ENCODE results near the gene MEIS2.

The MEIS2 gene

GRCh38 chr15:36959746-36960145 lies 140.6 kb downstream of the MEIS2 start:
- DNase-seq, result no peak

- DNase-seq, result no peak
Observed at GRCh38 chr15:36958606-36959005, 141.7 kb downstream of the MEIS2 start.

GRCh38 chr15:36954486-36954885 lies 145.9 kb downstream of the MEIS2 start:
- no peak for DNase-seq

GRCh38 chr15:36953346-36953745 lies 147.0 kb downstream of the MEIS2 start:
- DNase-seq, result no peak

- no peak for DNase-seq
Observed at GRCh38 chr15:36951731-36952247, 148.6 kb downstream of the MEIS2 start.

- no peak for DNase-seq
Observed at GRCh38 chr15:36950371-36950770, 150.0 kb downstream of the MEIS2 start.

DNA sequence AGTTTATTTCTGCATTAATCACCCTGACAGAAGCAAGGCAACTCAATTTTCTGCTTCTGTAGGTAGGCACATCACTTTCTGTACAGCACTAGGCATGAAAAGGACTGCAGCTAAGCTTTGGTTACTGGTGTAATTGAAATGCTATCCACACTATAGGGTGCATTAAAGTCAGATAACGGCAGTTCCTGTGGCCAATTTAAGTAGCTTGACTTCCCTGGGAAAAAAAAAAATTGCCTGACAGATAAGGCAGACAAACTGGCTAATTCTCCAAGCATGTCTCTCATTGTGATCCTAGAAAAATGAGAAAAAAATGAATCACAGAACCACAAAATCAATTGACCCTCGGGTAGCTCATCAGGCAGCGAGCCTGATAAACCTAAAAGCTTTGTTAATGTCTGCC lies 151.4 kb downstream of the MEIS2 start:
- no peak for DNase-seq

DNA sequence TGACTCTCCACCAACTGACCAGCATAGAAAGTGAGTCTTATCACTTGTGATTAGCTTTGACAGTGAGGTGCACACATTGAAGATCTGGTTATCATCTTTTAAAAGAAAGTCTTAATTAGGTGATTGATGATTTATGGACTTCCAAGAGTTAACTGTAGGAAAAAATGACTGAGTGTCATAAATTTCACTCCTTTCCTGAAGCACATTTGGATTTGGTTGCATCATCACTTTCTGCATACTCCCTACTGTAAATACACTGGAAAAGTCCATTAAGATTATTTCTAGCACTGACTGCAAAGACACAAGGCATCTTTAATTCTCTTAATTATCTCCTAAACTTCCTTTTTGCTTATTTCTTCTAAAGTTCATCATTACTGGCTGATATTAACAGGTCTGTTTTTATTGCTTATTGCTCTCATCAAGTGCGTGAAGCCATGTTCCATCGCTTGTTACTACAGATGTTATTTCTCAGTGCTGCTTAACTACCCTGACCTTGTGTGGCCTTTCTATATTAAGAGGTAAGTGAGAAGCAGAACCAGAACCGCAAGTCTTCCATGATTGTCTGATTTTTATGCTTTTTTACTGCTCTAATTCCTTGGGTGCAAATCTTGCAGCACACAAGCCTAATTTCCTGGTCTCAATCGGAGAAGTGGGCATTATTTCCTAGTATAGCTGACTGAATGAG lies 153.2 kb downstream of the MEIS2 start:
- DNase-seq, result no peak

GRCh38 chr15:36944442-36944841 lies 155.9 kb downstream of the MEIS2 start:
- DNase-seq, result no peak

- no peak for DNase-seq
Observed at GRCh38 chr15:36943508-36944361, 156.6 kb downstream of the MEIS2 start.

DNA sequence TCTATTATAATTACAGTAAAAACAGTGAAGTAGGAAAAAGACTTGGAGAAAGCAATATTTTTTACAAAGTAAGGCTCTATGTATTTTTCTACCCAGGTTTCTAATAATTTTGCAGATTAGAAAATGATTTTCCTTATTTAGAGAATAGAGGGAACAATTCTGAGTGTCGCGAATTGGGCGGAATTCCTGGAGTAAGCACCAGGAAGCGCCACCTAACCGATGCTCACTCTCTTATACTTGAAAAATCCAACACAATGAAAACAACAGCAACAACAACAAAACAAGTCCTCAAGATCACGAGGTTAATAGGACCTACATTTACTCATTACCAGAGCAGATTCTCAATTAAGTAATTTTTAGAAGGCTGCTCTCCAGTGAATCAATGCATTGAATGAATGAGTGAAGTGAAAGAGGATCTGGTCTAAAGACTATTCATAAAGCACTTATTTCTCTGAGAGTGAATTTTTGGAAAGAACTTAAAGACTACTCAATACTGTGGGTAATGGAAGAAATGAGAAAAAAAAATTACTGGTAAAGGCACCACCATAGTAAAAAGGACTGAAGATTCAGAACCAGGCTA lies 158.0 kb downstream of the MEIS2 start:
- DNase-seq, result no peak

- no peak for DNase-seq
Observed at GRCh38 chr15:36941798-36942197, 158.6 kb downstream of the MEIS2 start.

DNA sequence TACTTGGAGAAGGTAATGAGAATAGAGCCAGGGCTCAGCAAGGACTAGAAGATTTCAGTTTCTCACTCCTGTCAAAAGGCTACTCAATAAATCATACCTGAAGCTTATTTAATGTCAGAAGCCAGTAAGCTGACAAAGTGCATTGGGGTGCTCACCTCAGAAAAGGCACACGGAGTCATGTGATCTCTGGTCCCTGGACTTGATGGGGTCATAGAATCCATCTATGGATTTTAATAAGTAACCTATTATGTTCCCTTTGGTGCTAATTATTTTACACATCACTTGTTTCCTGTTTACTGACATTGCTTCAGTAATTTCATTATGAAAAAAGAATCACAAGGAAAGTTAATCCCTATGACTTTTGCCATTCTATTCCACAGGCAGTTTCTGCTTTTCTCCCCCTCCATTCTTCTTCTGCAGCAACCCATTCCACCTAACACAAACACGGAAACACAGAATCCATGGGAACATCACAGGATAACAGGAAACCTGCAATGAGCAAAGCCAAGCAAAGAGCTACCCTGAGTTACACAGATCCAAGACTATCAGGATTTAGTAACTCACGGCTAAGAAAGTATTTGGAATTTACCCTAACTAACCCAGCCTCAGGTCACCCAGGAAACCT lies 159.6 kb downstream of the MEIS2 start:
- DNase-seq, result no peak

DNA sequence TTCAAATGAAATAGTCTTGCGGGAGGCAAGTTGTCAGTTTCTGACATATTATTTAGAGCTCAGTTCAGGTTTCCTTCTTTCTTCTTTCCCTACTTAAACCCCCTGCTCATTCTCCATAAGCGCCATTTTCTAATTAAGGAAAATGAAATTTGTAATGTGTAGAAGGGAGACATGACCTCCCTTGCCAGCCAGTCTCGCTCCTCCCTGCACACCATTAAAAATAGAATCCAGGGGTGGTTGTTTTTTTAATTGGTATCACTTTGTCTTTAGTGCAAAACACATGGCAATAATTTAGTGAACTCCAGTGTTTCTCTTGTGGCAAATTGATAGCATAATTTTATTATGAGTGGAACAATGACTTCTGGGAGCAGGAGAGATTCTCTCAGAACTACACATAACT lies 160.1 kb downstream of the MEIS2 start:
- DNase-seq, result no peak

GRCh38 chr15:36938764-36939163 lies 161.6 kb downstream of the MEIS2 start:
- DNase-seq, result no peak

GRCh38 chr15:36938131-36938530 lies 162.2 kb downstream of the MEIS2 start:
- DNase-seq, result no peak

GRCh38 chr15:36936613-36937012 lies 163.7 kb downstream of the MEIS2 start:
- DNase-seq, result no peak

GRCh38 chr15:36933255-36933990 lies 166.9 kb downstream of the MEIS2 start:
- DNase-seq, result no peak

- no peak for DNase-seq
Observed at GRCh38 chr15:36932070-36932469, 168.3 kb downstream of the MEIS2 start.

- DNase-seq, result no peak
Observed at GRCh38 chr15:36931434-36931833, 168.9 kb downstream of the MEIS2 start.

DNA sequence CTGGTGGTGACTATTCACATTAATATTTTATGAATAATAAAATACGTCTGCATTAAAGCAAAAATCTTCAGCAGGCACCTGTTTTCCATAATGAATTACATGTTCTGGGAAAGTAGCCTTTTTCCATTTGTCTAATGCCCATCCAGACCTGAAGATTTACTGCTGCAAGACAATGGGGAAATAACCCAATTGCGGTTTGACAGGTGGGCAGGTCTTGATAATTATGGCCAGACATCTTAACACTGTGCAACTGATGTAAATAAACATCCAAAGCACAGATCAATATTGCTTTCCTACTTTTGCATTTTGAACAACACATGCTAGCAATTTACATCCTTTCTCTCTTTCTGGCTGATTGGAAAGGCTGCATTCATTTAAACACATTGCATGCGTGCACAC lies 173.9 kb downstream of the MEIS2 start:
- DNase-seq, result no peak

GRCh38 chr15:36925653-36926426 lies 174.5 kb downstream of the MEIS2 start:
- DNase-seq, result no peak
